Calu3 (cell line): ENCODE data around the gene KCNAB1. TPM values are rescaled to one million over a fixed set of nuclear protein-coding genes. Genes with fewer than 3 reads are reported as not detected.

Source experiments
- BruUV-seq: library from RNA; stranded (reverse); fragments of 400-500 nt; replicated peaks from 2 replicates; lab custom pipeline; 2021; lab: Mats Ljungman, UMichigan
- CTCF ChIA-PET: fragments of 300-600 bp; sonication (Branson Sonifier 250); formaldehyde crosslinking; loops from one replicate; lab custom pipeline; 2022; ENCODE audit warnings: antibody characterized with exemption; lab: Charles Lee
- DNase-seq: peaks from one replicate; pipeline ENCODE4 v3.0.0; 2022
- H3K27ac Mint-ChIP-seq: one replicate; pipeline ENCODE4 v1.8.0; 2022; ENCODE audit warnings: mixed read lengths; ENCODE audit not compliant: unreplicated experiment
- H3K27me3 Mint-ChIP-seq: one replicate; pipeline ENCODE4 v1.8.0; 2022; ENCODE audit warnings: mixed read lengths; ENCODE audit not compliant: unreplicated experiment
- H3K36me3 Mint-ChIP-seq: one replicate; pipeline ENCODE4 v1.8.0; 2022; ENCODE audit warnings: mild to moderate bottlenecking, moderate library complexity, mixed read lengths; ENCODE audit not compliant: insufficient read depth, unreplicated experiment
- H3K4me1 Mint-ChIP-seq: one replicate; pipeline ENCODE4 v1.8.0; 2022; ENCODE audit warnings: mild to moderate bottlenecking, low read depth, mixed read lengths; ENCODE audit not compliant: unreplicated experiment
- H3K4me3 Mint-ChIP-seq: one replicate; pipeline ENCODE4 v1.8.0; 2022; ENCODE audit warnings: mild to moderate bottlenecking, low read depth, moderate library complexity, mixed read lengths; ENCODE audit not compliant: unreplicated experiment
- H3K9me3 Mint-ChIP-seq: one replicate; pipeline ENCODE4 v1.8.0; 2022; ENCODE audit warnings: low read depth, mixed read lengths; ENCODE audit not compliant: unreplicated experiment
- intact Hi-C: fragments of 100-400 bp; cut with micrococcal nuclease; formaldehyde crosslinking; loops from one replicate; pipeline ENCODE4 v1.10.0; 2022; ENCODE audit not compliant: unreplicated experiment
- total RNA-seq: library from RNA; stranded (reverse); gene quantifications from 2 replicates; pipeline ENCODE4 v1.2.3, GENCODE V29; 2022
- TF ChIP-seq, protein P1 (sequence below): fragments of 200-600 bp; IDR thresholded peaks from one replicate; pipeline ENCODE4 v1.8.0; 2022; ENCODE audit warnings: antibody characterized with exemption; ENCODE audit not compliant: unreplicated experiment

The KCNAB1 gene
- total RNA-seq, 1 experiment from 2014 or later: 1.6 TPM

DNA sequence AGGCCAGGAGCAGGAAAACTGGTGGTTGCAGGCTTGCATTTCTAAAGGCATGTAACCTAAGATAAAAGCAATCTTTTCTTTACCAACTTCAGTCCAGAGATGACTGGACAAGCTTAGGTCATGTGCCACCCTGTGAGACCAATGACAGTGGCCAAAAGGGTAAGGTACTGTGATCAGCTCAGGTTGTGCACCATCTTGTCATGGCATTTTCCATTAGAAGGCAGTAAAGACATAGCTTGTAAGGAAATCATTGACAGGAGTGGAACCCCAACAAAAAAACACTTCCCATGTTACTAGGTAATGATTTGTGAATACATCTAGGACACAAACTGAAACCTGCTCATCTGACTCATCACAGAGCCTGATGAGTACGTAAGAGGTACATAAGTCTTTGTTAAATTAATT is 399.4 kb downstream of the KCNAB1 start:
- intact Hi-C loops: no loop called here
- no TSS peak for BruUV-seq
- Mint-ChIP-seq H3K4me1 (no peaks in the 10 kb centered on the region), H3K36me3 (no peaks in the 10 kb centered on the region), H3K27me3 (no peaks in the 10 kb centered on the region), H3K9me3 (no peaks in the 10 kb centered on the region), H3K27ac (no peak overlapping the region), H3K4me3 (no peak overlapping the region)
- CTCF ChIA-PET: interaction anchor here (1.6 kb wide), 1 partner anchor 15 kb away, joined by 3 read pairs; no protein-coding TSS in a partner anchor
- TF ChIP-seq, protein P1, sequence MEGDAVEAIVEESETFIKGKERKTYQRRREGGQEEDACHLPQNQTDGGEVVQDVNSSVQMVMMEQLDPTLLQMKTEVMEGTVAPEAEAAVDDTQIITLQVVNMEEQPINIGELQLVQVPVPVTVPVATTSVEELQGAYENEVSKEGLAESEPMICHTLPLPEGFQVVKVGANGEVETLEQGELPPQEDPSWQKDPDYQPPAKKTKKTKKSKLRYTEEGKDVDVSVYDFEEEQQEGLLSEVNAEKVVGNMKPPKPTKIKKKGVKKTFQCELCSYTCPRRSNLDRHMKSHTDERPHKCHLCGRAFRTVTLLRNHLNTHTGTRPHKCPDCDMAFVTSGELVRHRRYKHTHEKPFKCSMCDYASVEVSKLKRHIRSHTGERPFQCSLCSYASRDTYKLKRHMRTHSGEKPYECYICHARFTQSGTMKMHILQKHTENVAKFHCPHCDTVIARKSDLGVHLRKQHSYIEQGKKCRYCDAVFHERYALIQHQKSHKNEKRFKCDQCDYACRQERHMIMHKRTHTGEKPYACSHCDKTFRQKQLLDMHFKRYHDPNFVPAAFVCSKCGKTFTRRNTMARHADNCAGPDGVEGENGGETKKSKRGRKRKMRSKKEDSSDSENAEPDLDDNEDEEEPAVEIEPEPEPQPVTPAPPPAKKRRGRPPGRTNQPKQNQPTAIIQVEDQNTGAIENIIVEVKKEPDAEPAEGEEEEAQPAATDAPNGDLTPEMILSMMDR: no peak
- no peak for DNase-seq

DNA sequence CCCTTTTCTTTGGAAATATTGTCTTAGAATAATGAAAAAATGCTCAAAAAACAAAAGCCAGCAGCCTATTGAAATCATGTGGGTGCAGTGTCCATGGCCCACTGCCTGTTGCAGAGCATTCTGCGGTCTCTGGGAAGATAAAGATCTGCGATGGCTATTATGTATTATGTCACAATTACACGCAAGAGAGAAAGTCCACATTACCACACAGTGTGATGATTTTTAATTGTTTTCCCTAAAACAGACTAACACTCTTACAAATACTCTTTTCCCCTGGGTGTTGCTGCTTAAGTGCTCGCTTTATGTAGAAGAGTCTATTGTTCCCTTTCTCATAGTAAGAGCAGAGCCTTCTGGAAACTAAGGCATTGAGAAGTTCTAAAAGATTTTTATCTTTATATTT is 402.3 kb downstream of the KCNAB1 start:
- no peaks in the 10 kb centered on the region for H3K27me3 Mint-ChIP-seq
- H3K36me3 Mint-ChIP-seq: no peaks in the 10 kb centered on the region

DNA sequence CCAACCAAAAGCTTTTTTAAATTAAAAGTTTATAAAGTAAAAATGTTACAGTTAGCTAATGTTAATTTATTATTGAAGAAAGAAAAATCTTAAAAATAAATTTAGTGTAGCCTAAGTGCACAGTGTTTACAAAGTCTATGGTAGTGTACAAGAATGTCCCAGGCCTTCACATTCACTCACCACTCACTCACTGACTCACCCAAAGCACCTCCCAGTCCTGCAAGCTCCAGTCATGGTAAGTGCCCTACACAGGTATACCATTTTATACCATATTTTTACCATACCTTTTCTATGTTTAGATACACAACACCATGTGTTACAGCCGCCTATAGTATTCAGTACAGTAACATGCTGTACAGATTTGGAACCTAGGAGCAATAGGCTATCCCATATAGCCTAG is 405.4 kb downstream of the KCNAB1 start:
- no peaks in the 10 kb centered on the region for H3K27me3 Mint-ChIP-seq
- H3K4me3 Mint-ChIP-seq: no peak overlapping the region
- no TSS peak for BruUV-seq
- intact Hi-C loops: no loop called here
- CTCF ChIA-PET: interaction anchor here (0.7 to 1.2 kb wide), 2 partner anchors 16 to 121 kb away, joined by 3 to 4 read pairs; no protein-coding TSS in a partner anchor
- H3K9me3 Mint-ChIP-seq: no peaks in the 10 kb centered on the region
- no peaks in the 10 kb centered on the region for H3K36me3 Mint-ChIP-seq
- no peak for DNase-seq
- TF ChIP-seq, protein P1: no peak
- no peak overlapping the region for H3K27ac Mint-ChIP-seq
- no peaks in the 10 kb centered on the region for H3K4me1 Mint-ChIP-seq

More for the DNA sequence above, 402.3 kb downstream of the KCNAB1 start:
- TF ChIP-seq, protein P1: no peak
- Mint-ChIP-seq H3K4me1 (no peaks in the 10 kb centered on the region), H3K27ac (no peak overlapping the region), H3K9me3 (no peaks in the 10 kb centered on the region), H3K4me3 (no peak overlapping the region)
- DNase-seq: no peak
- intact Hi-C loops: no loop called here
- no TSS peak for BruUV-seq
- CTCF ChIA-PET: interaction anchor here (0.7 kb wide), 1 partner anchor 13 kb away, joined by 3 read pairs; no protein-coding TSS in a partner anchor

DNA sequence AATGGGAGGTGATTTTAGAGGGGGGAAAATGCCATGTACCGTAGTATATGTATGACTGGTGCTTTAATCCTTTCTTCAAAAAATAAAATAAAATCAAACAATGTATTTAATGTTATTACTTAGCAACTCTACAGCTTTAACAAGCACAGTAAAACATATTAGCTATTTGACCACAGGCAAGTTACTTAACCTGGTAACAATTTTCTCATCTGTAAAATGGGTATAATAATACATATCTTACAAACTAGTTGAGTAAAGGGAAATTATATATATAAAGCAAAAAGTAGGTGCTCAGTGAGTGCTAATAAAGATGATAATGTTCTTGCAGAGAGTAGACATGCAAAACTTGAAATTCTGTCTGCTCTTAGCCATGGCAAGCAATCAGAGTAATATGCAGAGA is 406.7 kb downstream of the KCNAB1 start:
- Mint-ChIP-seq H3K9me3 (no peaks in the 10 kb centered on the region), H3K27ac (no peak overlapping the region), H3K4me1 (no peaks in the 10 kb centered on the region), H3K36me3 (no peaks in the 10 kb centered on the region), H3K4me3 (no peak overlapping the region), H3K27me3 (no peaks in the 10 kb centered on the region)
- no peak for DNase-seq
- no TSS peak for BruUV-seq
- intact Hi-C loops: no loop called here
- TF ChIP-seq, protein P1: no peak
- CTCF ChIA-PET: no interaction called here
